Left ventricle myocardium superior (tissue), 1 donor: ENCODE data around the gene ATP8A2. TPM values are rescaled to one million over a fixed set of nuclear protein-coding genes. Genes with fewer than 3 reads are reported as not detected.

Experiments
- ATAC-seq: fragments of 200-7000 bp; cut with Tn5 transposase; one replicate; pipeline ENCODE4 v1.9.1; 2020; ENCODE audit warnings: mild to moderate bottlenecking, moderate library complexity
- DNase-seq: peaks from one replicate; pipeline ENCODE4 v3.0.0-alpha.2; 2020
- intact Hi-C: fragments of 100-400 bp; cut with micrococcal nuclease; formaldehyde crosslinking; loops from one replicate; pipeline ENCODE4 v1.11.0; 2022
- total RNA-seq: library from RNA; stranded (reverse); fragmentation: NEBNext Ultra II Directional; extraction: Animal tissue kit (Norgen Biotek cat#: 25700); gene quantifications from one replicate; pipeline ENCODE4 v1.2.1, GENCODE V29; 2021
- donor health status: DM: no; HTN: yes; CAD: no; lungs with severe emphysema.

ATP8A2 gene
- total RNA-seq, 1 donor from 2014 or later, result 0.15 TPM

DNA sequence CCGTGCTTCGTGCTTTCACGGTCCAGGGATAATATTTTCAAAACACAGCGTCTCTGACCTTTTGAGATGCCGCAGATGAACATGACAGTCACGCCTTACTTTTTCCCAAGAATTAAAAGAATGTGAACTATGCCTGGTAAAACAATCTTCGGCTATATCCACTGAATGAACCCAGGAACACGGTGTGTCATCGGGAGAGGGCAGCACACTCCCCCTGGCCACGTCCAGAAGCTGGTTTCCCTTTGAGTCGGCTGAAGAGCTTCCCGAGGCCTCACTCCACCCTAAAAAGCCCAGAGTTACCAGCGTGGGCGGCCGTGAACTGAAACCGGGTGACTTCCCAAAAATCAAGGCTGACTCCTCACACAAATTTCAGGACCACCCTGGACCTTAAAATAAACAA lies 702.9 kb downstream of the ATP8A2 start:
- intact Hi-C loops, result loop anchor here (5.0 kb wide), 1 partner anchor 497 kb away; no protein-coding TSS in a partner anchor
- no peak for ATAC-seq
- no peak for DNase-seq

Other genes with a start within 250 kb of the ATP8A2 start
- gene AMER2, start 199.7 kb upstream of the ATP8A2 start, total RNA-seq, result not detected
- gene MTMR6, start 84.5 kb upstream of the ATP8A2 start, total RNA-seq, result 16.5 TPM
- 25.3 TPM for gene NUP58, start 70.3 kb upstream of the ATP8A2 start, total RNA-seq